WTC11 (cell line): ENCODE results near the gene EGFR. TPM values are rescaled to one million over a fixed set of nuclear protein-coding genes. Genes with fewer than 3 reads are reported as not detected.

Experiments
- ATAC-seq: fragments of 200-7000 bp; cut with Tn5 transposase; 2 replicates; pipeline ENCODE4 v1.10.0; 2021; ENCODE audit warnings: mild to moderate bottlenecking, moderate library complexity
- CTCF ChIA-PET: fragments of 300-600 bp; sonication (Branson Sonifier 250); formaldehyde crosslinking; loops from one replicate; lab custom pipeline; 2021; ENCODE audit warnings: antibody characterized with exemption; lab: Charles Lee
- POLR2A ChIA-PET: fragments of 350-600 bp; sonication (Branson Sonifier 250); formaldehyde crosslinking; loops from one replicate; lab custom pipeline; 2021; ENCODE audit warnings: antibody characterized with exemption; lab: Charles Lee
- DNase-seq: peaks from one replicate; pipeline ENCODE4 v3.0.0; 2021; ENCODE audit warnings: low spot score
- H3K27ac Mint-ChIP-seq: 2 replicates; pipeline ENCODE4 v1.8.0; 2021; ENCODE audit warnings: mixed read lengths
- H3K27me3 Mint-ChIP-seq: 2 replicates; pipeline ENCODE4 v1.8.0; 2021; ENCODE audit warnings: low read depth, mild to moderate bottlenecking, moderate library complexity, mixed read lengths
- H3K36me3 Mint-ChIP-seq: 2 replicates; pipeline ENCODE4 v1.8.0; 2021; ENCODE audit warnings: mixed read lengths
- H3K4me1 Mint-ChIP-seq: 2 replicates; pipeline ENCODE4 v1.8.0; 2022; ENCODE audit warnings: mixed read lengths
- H3K4me3 Mint-ChIP-seq: 2 replicates; pipeline ENCODE4 v1.8.0; 2021; ENCODE audit warnings: mild to moderate bottlenecking, moderate library complexity, mixed read lengths
- H3K9me3 Mint-ChIP-seq: 2 replicates; pipeline ENCODE4 v1.8.0; 2021; ENCODE audit warnings: mixed read lengths
- ATF1 ChIP-seq: sonication (generic); formaldehyde crosslinking; IDR thresholded peaks from 2 replicates; pipeline ENCODE4 v1.8.1; 2023; ENCODE audit warnings: mild to moderate bottlenecking, moderate library complexity, missing genetic modification reagents
- CREB1 ChIP-seq: sonication (generic); formaldehyde crosslinking; IDR thresholded peaks from 2 replicates; pipeline ENCODE4 v1.8.0; 2023; ENCODE audit warnings: mild to moderate bottlenecking, missing genetic modification reagents
- FOXJ3 ChIP-seq: sonication (generic); formaldehyde crosslinking; IDR thresholded peaks from 2 replicates; pipeline ENCODE4 v1.9.0; 2021; ENCODE audit warnings: missing genetic modification reagents, mild to moderate bottlenecking, borderline replicate concordance
- FOXK1 ChIP-seq: sonication (generic); formaldehyde crosslinking; IDR thresholded peaks from 2 replicates; pipeline ENCODE4 v1.8.0; 2022; ENCODE audit warnings: mild to moderate bottlenecking, moderate library complexity, missing genetic modification reagents
- GABPB1 ChIP-seq: sonication (generic); formaldehyde crosslinking; IDR thresholded peaks from 2 replicates; pipeline ENCODE4 v1.8.1; 2023; ENCODE audit warnings: mild to moderate bottlenecking, missing genetic modification reagents
- MYBL2 ChIP-seq: sonication (generic); formaldehyde crosslinking; IDR thresholded peaks from 2 replicates; pipeline ENCODE4 v1.8.1; 2023; ENCODE audit warnings: mild to moderate bottlenecking, moderate library complexity, missing genetic modification reagents
- NFE2L1 ChIP-seq: sonication (generic); formaldehyde crosslinking; IDR thresholded peaks from 2 replicates; pipeline ENCODE4 v1.8.1; 2023; ENCODE audit warnings: missing genetic modification reagents
- NFYB ChIP-seq: sonication (generic); formaldehyde crosslinking; conservative IDR thresholded peaks from 2 replicates; pipeline ENCODE4 v1.8.0; 2022; ENCODE audit warnings: low read depth, missing genetic modification reagents
- OVOL2 ChIP-seq: fragments of 250-450 bp; sonication (Bioruptor Pico); IDR thresholded peaks from 2 replicates; pipeline ENCODE4 v1.9.0; 2021; ENCODE audit warnings: mild to moderate bottlenecking, borderline replicate concordance
- PRRX2 ChIP-seq: fragments of 250-450 bp; sonication (Bioruptor Pico); IDR thresholded peaks from 2 replicates; pipeline ENCODE4 v1.8.0; 2021; ENCODE audit warnings: mild to moderate bottlenecking
- RORB ChIP-seq: fragments of 250-450 bp; sonication (Bioruptor Pico); IDR thresholded peaks from 2 replicates; pipeline ENCODE4 v1.9.0; 2021; ENCODE audit warnings: mild to moderate bottlenecking
- SP1 ChIP-seq: sonication (generic); formaldehyde crosslinking; conservative IDR thresholded peaks from 2 replicates; pipeline ENCODE4 v1.8.1; 2022; ENCODE audit warnings: missing genetic modification reagents
- TCF7 ChIP-seq: sonication (generic); formaldehyde crosslinking; IDR thresholded peaks from 2 replicates; pipeline ENCODE4 v1.8.0; 2022; ENCODE audit warnings: mild to moderate bottlenecking, low read depth, missing genetic modification reagents, moderate library complexity
- TP53 ChIP-seq: sonication (generic); formaldehyde crosslinking; IDR thresholded peaks from 2 replicates; pipeline ENCODE4 v1.8.1; 2023; ENCODE audit warnings: mild to moderate bottlenecking, missing genetic modification reagents
- ZNF121 ChIP-seq: sonication (generic); formaldehyde crosslinking; IDR thresholded peaks from 2 replicates; pipeline ENCODE4 v1.8.0; 2023; ENCODE audit warnings: missing genetic modification reagents
- ZNF138 ChIP-seq: sonication (generic); formaldehyde crosslinking; conservative IDR thresholded peaks from 2 replicates; pipeline ENCODE4 v1.8.1; 2022; ENCODE audit warnings: mild to moderate bottlenecking, moderate library complexity, missing genetic modification reagents
- ZNF263 ChIP-seq: sonication (generic); formaldehyde crosslinking; IDR thresholded peaks from 2 replicates; pipeline ENCODE4 v1.8.1; 2022; ENCODE audit warnings: low read depth, mild to moderate bottlenecking, moderate library complexity, missing genetic modification reagents
- total RNA-seq: library from RNA; stranded (reverse); gene quantifications from 3 replicates; pipeline ENCODE4 v1.2.3, GENCODE V29; 2021
- TF ChIP-seq, protein P1 (sequence below): sonication (generic); formaldehyde crosslinking; IDR thresholded peaks from 2 replicates; pipeline ENCODE4 v1.8.0; 2022; ENCODE audit warnings: mild to moderate bottlenecking, missing genetic modification reagents
- TF ChIP-seq, protein P2 (sequence below): sonication (generic); formaldehyde crosslinking; IDR thresholded peaks from 2 replicates; pipeline ENCODE4 v1.8.1; 2022; ENCODE audit warnings: mild to moderate bottlenecking, moderate library complexity, missing genetic modification reagents
- TF ChIP-seq, protein P3 (sequence below): sonication (generic); formaldehyde crosslinking; IDR thresholded peaks from 2 replicates; pipeline ENCODE4 v1.8.0; 2022; ENCODE audit warnings: missing genetic modification reagents
- TF ChIP-seq, protein P4 (sequence below): fragments of 250-450 bp; sonication (Bioruptor Pico); IDR thresholded peaks from 2 replicates; pipeline ENCODE4 v1.9.0; 2021; ENCODE audit warnings: moderate library complexity, mild to moderate bottlenecking, inconsistent platforms, borderline replicate concordance
- TF ChIP-seq, protein P5 (sequence below): sonication (generic); formaldehyde crosslinking; IDR thresholded peaks from 2 replicates; pipeline ENCODE4 v1.8.1; 2023; ENCODE audit warnings: mild to moderate bottlenecking, missing genetic modification reagents
- TF ChIP-seq, protein P6 (sequence below): sonication (generic); formaldehyde crosslinking; IDR thresholded peaks from 2 replicates; pipeline ENCODE4 v1.8.1; 2023; ENCODE audit warnings: mild to moderate bottlenecking, missing genetic modification reagents, moderate library complexity

The EGFR gene
- total RNA-seq, 1 experiment from 2014 or later: 5.9 TPM

DNA sequence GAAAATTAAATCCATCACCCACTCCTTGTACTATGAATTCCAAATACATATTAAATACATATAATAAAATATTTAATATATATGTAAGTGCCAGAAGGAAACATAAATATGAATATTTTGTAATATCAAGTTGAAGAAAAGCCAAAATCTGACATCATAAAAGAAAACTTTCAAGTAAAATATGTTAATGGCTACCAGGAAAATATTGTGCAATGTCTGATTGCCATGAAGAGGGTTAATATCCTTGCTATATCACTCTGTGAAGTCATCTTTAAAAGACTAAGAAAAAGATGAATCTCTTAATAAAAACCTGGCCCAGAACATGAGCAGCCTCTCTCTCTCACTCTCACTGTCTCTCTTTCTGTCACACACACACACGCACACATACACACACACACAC lies 130.2 kb downstream of the EGFR start:
- TF ChIP-seq FOXK1 (CRISPR knock-in tag) (no peak), MYBL2 (CRISPR knock-in tag) (no peak), ZNF263 (CRISPR knock-in tag) (no peak), ATF1 (CRISPR knock-in tag) (no peak), OVOL2 (CRISPR knock-in tag) (no peak)
- Mint-ChIP-seq H3K9me3 (peaks cover 5% of the 10 kb centered on the region), H3K27me3 (no peaks in the 10 kb centered on the region), H3K27ac (no peak overlapping the region), H3K4me1 (peaks cover 11% of the 10 kb centered on the region; the same call in 1 of the 2 replicates), H3K36me3 (no peaks in the 10 kb centered on the region), H3K4me3 (no peak overlapping the region)
- CTCF ChIA-PET: interaction anchor here (1.0 kb wide), 1 partner anchor 107 kb away, joined by 3 read pairs; no protein-coding TSS in a partner anchor
- DNase-seq (no peak), ATAC-seq (no peak)
- POLR2A ChIA-PET: no interaction called here

DNA sequence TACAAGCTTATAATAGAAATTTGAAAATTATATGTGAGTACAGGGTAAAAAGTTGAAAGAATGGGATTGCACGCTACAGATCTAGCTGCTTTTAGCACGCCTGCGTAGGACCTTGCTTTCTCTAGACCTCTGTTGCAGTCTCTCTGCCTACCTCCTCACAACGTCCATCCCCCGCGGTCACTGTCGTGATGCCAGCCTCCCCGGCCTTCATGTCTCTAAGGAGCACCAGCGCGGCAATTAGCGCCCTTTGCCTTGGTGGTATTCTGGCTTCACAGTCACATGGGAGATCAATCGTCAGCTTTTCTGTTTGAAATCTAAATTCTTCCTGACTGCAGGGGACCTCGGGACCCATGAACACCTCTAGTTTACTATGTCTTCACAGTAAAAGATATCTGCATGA lies 131.3 kb downstream of the EGFR start:
- Mint-ChIP-seq H3K27me3 (no peaks in the 10 kb centered on the region), H3K4me3 (no peak overlapping the region), H3K27ac (no peak overlapping the region), H3K9me3 (peaks cover 5% of the 10 kb centered on the region), H3K4me1 (peaks cover 8% of the 10 kb centered on the region; the same call in 1 of the 2 replicates), H3K36me3 (no peaks in the 10 kb centered on the region)
- CTCF ChIA-PET: interaction anchor here (0.9 to 1.0 kb wide), 2 partner anchors 100 to 106 kb away, joined by 3 read pairs; no protein-coding TSS in a partner anchor
- TF ChIP-seq, protein P1, sequence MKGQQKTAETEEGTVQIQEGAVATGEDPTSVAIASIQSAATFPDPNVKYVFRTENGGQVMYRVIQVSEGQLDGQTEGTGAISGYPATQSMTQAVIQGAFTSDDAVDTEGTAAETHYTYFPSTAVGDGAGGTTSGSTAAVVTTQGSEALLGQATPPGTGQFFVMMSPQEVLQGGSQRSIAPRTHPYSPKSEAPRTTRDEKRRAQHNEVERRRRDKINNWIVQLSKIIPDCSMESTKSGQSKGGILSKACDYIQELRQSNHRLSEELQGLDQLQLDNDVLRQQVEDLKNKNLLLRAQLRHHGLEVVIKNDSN (CRISPR knock-in tag): no peak
- TF ChIP-seq, protein P2, sequence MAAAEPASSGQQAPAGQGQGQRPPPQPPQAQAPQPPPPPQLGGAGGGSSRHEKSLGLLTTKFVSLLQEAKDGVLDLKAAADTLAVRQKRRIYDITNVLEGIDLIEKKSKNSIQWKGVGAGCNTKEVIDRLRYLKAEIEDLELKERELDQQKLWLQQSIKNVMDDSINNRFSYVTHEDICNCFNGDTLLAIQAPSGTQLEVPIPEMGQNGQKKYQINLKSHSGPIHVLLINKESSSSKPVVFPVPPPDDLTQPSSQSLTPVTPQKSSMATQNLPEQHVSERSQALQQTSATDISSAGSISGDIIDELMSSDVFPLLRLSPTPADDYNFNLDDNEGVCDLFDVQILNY: no peak
- TF ChIP-seq TP53 (CRISPR knock-in tag): no peak
- TF ChIP-seq FOXJ3 (CRISPR knock-in tag): no peak
- TF ChIP-seq SP1 (CRISPR knock-in tag): no peak
- no peak for TF ChIP-seq MYBL2 (CRISPR knock-in tag)
- no peak for TF ChIP-seq NFYB
- no peak for TF ChIP-seq ZNF138 (CRISPR knock-in tag)
- no peak for TF ChIP-seq ZNF121 (CRISPR knock-in tag)
- TF ChIP-seq CREB1 (CRISPR knock-in tag): no peak
- TF ChIP-seq, protein P3, sequence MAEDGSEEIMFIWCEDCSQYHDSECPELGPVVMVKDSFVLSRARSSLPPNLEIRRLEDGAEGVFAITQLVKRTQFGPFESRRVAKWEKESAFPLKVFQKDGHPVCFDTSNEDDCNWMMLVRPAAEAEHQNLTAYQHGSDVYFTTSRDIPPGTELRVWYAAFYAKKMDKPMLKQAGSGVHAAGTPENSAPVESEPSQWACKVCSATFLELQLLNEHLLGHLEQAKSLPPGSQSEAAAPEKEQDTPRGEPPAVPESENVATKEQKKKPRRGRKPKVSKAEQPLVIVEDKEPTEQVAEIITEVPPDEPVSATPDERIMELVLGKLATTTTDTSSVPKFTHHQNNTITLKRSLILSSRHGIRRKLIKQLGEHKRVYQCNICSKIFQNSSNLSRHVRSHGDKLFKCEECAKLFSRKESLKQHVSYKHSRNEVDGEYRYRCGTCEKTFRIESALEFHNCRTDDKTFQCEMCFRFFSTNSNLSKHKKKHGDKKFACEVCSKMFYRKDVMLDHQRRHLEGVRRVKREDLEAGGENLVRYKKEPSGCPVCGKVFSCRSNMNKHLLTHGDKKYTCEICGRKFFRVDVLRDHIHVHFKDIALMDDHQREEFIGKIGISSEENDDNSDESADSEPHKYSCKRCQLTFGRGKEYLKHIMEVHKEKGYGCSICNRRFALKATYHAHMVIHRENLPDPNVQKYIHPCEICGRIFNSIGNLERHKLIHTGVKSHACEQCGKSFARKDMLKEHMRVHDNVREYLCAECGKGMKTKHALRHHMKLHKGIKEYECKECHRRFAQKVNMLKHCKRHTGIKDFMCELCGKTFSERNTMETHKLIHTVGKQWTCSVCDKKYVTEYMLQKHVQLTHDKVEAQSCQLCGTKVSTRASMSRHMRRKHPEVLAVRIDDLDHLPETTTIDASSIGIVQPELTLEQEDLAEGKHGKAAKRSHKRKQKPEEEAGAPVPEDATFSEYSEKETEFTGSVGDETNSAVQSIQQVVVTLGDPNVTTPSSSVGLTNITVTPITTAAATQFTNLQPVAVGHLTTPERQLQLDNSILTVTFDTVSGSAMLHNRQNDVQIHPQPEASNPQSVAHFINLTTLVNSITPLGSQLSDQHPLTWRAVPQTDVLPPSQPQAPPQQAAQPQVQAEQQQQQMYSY (CRISPR knock-in tag): no peak
- TF ChIP-seq RORB: no peak
- TF ChIP-seq, protein P4, sequence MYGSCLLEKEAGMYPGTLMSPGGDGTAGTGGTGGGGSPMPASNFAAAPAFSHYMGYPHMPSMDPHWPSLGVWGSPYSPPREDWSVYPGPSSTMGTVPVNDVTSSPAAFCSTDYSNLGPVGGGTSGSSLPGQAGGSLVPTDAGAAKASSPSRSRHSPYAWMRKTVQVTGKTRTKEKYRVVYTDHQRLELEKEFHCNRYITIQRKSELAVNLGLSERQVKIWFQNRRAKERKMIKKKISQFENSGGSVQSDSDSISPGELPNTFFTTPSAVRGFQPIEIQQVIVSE: no peak
- TF ChIP-seq, protein P5, sequence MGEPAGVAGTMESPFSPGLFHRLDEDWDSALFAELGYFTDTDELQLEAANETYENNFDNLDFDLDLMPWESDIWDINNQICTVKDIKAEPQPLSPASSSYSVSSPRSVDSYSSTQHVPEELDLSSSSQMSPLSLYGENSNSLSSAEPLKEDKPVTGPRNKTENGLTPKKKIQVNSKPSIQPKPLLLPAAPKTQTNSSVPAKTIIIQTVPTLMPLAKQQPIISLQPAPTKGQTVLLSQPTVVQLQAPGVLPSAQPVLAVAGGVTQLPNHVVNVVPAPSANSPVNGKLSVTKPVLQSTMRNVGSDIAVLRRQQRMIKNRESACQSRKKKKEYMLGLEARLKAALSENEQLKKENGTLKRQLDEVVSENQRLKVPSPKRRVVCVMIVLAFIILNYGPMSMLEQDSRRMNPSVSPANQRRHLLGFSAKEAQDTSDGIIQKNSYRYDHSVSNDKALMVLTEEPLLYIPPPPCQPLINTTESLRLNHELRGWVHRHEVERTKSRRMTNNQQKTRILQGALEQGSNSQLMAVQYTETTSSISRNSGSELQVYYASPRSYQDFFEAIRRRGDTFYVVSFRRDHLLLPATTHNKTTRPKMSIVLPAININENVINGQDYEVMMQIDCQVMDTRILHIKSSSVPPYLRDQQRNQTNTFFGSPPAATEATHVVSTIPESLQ: no peak
- TF ChIP-seq, protein P6, sequence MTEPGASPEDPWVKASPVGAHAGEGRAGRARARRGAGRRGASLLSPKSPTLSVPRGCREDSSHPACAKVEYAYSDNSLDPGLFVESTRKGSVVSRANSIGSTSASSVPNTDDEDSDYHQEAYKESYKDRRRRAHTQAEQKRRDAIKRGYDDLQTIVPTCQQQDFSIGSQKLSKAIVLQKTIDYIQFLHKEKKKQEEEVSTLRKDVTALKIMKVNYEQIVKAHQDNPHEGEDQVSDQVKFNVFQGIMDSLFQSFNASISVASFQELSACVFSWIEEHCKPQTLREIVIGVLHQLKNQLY (CRISPR knock-in tag): no peak
- no peak for TF ChIP-seq TCF7 (CRISPR knock-in tag)
- TF ChIP-seq NFE2L1 (CRISPR knock-in tag): no peak
- TF ChIP-seq FOXK1 (CRISPR knock-in tag): no peak
- TF ChIP-seq PRRX2 (CRISPR knock-in tag): no peak
- no peak for TF ChIP-seq GABPB1 (CRISPR knock-in tag)
- ATAC-seq (no peak), DNase-seq (no peak)
- POLR2A ChIA-PET: no interaction called here
